ENCODE results near the gene GGCX. TPM values are rescaled to one million over a fixed set of nuclear protein-coding genes. Genes with fewer than 3 reads are reported as not detected.

Gene GGCX
- total RNA-seq, 6 donors from 2014 or later: 21.2 to 70.6 (median 38.0) TPM

DNA sequence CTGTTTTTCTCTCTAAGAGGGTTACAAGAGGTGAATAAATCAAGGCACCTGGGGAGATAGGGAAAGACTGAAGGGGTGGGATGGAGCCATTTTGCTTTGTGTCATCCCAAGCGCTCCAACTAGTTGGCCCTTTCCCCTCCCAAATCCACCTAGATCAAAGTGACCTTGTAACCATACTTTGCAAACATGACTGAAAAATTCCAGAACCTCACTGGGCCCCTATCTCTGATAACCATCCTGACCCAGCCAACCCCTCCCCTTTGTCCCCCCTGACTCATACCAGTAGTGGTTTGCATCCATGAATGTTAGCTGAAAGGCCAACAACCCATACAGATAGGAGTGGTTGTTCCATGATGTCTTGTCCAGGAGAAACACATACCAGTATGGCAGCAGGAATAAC is 3.1 kb downstream of the GGCX start:
- no peaks in the 10 kb centered on the region for H3K9me3 ChIP-seq
- ATAC-seq (ENCODE audit: low FRiP score in 2 of 2): no peak

DNA sequence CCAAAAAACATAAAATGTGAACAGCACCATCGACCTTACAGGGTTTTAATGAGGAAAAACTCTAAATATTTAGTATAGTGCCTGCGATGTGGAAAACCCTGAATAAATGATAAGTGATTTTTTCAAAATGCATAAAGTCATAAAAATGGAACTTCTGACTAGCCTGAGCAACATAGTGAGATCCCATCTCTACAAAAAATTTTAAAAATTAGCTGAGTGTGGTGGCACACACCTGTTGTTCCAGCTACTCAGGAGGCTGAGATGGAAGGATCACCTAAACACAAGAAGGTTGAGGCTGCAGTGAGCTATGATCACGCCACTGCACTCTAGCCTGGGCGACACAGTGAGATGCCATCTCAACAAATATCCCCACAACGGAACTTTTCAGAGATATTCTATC is 4.2 kb downstream of the GGCX start:
- no peak overlapping the region for H3K27ac ChIP-seq
- H3K36me3 ChIP-seq: peaks cover 0 to 67% (median 46%) of the 10 kb centered on the region in 4 donors
- no peak for TF ChIP-seq POLR2A (IDR thresholded peaks at IDR 0.05)
- TF ChIP-seq EP300 (IDR thresholded peaks at IDR 0.05): no peak
- TF ChIP-seq POLR2AphosphoS5 (IDR thresholded peaks at IDR 0.05): no peak
- TF ChIP-seq, protein P1, sequence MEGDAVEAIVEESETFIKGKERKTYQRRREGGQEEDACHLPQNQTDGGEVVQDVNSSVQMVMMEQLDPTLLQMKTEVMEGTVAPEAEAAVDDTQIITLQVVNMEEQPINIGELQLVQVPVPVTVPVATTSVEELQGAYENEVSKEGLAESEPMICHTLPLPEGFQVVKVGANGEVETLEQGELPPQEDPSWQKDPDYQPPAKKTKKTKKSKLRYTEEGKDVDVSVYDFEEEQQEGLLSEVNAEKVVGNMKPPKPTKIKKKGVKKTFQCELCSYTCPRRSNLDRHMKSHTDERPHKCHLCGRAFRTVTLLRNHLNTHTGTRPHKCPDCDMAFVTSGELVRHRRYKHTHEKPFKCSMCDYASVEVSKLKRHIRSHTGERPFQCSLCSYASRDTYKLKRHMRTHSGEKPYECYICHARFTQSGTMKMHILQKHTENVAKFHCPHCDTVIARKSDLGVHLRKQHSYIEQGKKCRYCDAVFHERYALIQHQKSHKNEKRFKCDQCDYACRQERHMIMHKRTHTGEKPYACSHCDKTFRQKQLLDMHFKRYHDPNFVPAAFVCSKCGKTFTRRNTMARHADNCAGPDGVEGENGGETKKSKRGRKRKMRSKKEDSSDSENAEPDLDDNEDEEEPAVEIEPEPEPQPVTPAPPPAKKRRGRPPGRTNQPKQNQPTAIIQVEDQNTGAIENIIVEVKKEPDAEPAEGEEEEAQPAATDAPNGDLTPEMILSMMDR (IDR thresholded peaks at IDR 0.05): no peak
- no peaks in the 10 kb centered on the region for H3K9me3 ChIP-seq
- no peaks in the 10 kb centered on the region for H3K27me3 ChIP-seq
- no peak overlapping the region for H3K4me3 ChIP-seq
- DNase-seq (no peak), ATAC-seq (ENCODE audit: low FRiP score in 2 of 2) (no peak)
- 90 to 97% methylated on average over 5 of the region's 5 CpGs for WGBS, 2 donors
- H3K4me1 ChIP-seq: peaks cover 18 to 25% (median 24%) of the 10 kb centered on the region in 4 donors

More for the DNA sequence above, 3.1 kb downstream of the GGCX start:
- peaks cover 16 to 28% (median 24%) of the 10 kb centered on the region in 4 donors for H3K4me1 ChIP-seq
- H3K27me3 ChIP-seq: no peaks in the 10 kb centered on the region
- H3K27ac ChIP-seq: peak overlapping the region in 1 of 4 donors; percentile 3
- no peak for DNase-seq
- peaks cover 0 to 57% (median 36%) of the 10 kb centered on the region in 4 donors for H3K36me3 ChIP-seq
- 89 to 100% methylated on average over 1 of the region's 1 CpG for WGBS, 2 donors
- TF ChIP-seq, protein P1 (IDR thresholded peaks at IDR 0.05): no peak
- TF ChIP-seq POLR2AphosphoS5 (IDR thresholded peaks at IDR 0.05) (no peak), EP300 (IDR thresholded peaks at IDR 0.05) (no peak), POLR2A (IDR thresholded peaks at IDR 0.05) (no peak)
- H3K4me3 ChIP-seq: no peak overlapping the region

DNA sequence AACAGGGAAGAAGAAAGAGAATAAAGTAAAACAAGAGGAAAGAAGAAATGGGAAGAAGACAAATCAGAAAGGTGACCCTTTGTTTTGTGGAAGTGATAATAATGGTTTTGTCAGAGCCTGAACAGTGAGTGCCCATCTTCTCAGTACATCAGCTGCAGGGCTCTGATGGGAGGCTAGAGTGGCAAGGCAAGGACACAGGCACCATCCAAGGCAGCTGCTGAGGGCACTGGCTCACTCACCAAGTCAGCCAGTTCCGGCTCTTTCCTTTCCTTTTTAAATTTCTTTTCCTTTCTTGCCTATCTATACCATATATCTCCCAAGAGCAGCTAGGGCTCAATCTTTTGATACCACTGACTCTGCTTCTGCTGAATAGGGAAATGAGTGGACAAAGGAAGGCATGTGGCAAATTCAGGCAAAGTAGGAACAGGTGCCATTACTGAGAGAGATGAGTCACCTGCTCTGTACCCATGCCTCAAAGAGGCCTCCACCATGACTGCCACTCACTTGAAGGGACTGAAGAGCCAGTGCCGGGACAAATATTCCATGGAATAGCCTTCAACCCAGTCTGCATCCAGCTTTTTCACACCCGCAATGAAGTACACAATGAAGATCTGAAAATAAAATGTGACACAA is 6.2 kb downstream of the GGCX start:
- WGBS, 2 donors: 92 to 95% methylated on average over 3 of the region's 3 CpGs
- Histone ChIP-seq H3K36me3 (peaks cover 0 to 86% (median 62%) of the 10 kb centered on the region in 4 donors), H3K4me1 (peaks cover 14 to 18% (median 17%) of the 10 kb centered on the region in 4 donors), H3K27me3 (no peaks in the 10 kb centered on the region), H3K9me3 (no peaks in the 10 kb centered on the region), H3K4me3 (no peak overlapping the region), H3K27ac (no peak overlapping the region)
- DNase-seq: no peak
- TF ChIP-seq, protein P1 (IDR thresholded peaks at IDR 0.05): no peak
- no peak for TF ChIP-seq POLR2AphosphoS5 (IDR thresholded peaks at IDR 0.05)
- no peak for TF ChIP-seq EP300 (IDR thresholded peaks at IDR 0.05)
- TF ChIP-seq POLR2A (IDR thresholded peaks at IDR 0.05): no peak
- no peak for ATAC-seq (ENCODE audit: low FRiP score in 2 of 2)

DNA sequence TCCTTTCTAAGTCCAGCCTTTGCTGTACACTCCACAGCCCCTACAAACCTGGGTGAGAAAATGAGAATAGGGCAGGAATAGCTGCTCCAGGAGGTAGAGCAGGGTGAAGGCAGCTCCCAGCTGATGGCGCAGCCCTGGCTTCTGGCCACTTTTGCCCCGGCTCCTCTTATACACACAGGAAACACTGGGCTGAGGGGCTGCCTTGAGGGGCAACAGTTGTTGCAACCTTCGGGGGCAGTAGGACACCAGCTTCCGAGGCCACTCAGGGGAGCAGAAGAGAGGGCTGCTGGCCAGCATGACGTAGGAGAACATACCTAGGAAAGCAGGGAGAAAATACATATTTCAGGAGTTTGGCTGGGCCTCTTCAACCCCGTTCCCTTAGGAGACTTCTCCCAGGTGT is 8.1 kb downstream of the GGCX start:
- Histone ChIP-seq H3K4me3 (no peak overlapping the region), H3K9me3 (no peaks in the 10 kb centered on the region), H3K27ac (no peak overlapping the region), H3K36me3 (peaks cover 0 to 98% (median 59%) of the 10 kb centered on the region in 4 donors), H3K4me1 (peaks cover 4 to 7% (median 6%) of the 10 kb centered on the region in 4 donors), H3K27me3 (no peaks in the 10 kb centered on the region)
- WGBS, 2 donors: 80 to 87% methylated on average over 5 to 6 of the region's 6 CpGs
- TF ChIP-seq, protein P1 (IDR thresholded peaks at IDR 0.05): no peak
- no peak for TF ChIP-seq EP300 (IDR thresholded peaks at IDR 0.05)
- TF ChIP-seq POLR2AphosphoS5 (IDR thresholded peaks at IDR 0.05): no peak
- TF ChIP-seq POLR2A (IDR thresholded peaks at IDR 0.05): no peak
- no peak for DNase-seq
- no peak for ATAC-seq (ENCODE audit: low FRiP score in 2 of 2)
